Right lobe of liver (tissue), 4 donors: ENCODE measurements around the gene LYPLAL1.

Experiments used
- CTCF ChIP-seq, 4 donors: fragments of 200-600 bp in 3 of 4; fragments of 450-650 bp in 1 of 4; IDR thresholded peaks; one replicate each; pipeline versions ENCODE4 v1.5.1 to v1.8.0; 2016 to 2022; ENCODE audit warnings: antibody characterized with exemption in 4 of 4, mild to moderate bottlenecking in 2 of 4
- POLR2A ChIP-seq: fragments of 450-650 bp; IDR thresholded peaks from one replicate; pipeline ENCODE4 v1.6.1; 2017; ENCODE audit warnings: antibody characterized with exemption, mild to moderate bottlenecking
- donor health status: DM: no; HTN: no; CAD: no.
- donor health status: DM: no; HTN: no; CAD: no.
- donor health status: DM: no; HTN: yes; CAD: no.

GRCh38 chr1:219172821-219173220, 857 bp upstream of the LYPLAL1 start:
- TF ChIP-seq POLR2A (no peak), CTCF (IDR thresholded peaks at IDR 0.05) (no peak)
